Sigmoid colon (tissue), 7 donors: ENCODE data around the gene RNF13. TPM values are rescaled to one million over a fixed set of nuclear protein-coding genes. Genes with fewer than 3 reads are reported as not detected.
"Not testable (repeated sequence)": the region's sequence is repeated elsewhere in the genome, so short reads cannot be mapped to it uniquely, and the experiment has no call there.

Experiments used
- DNase-seq: peaks from one replicate; pipeline ENCODE4 v3.0.0-alpha.2; 2019
- H3K27ac ChIP-seq, 4 donors: fragments of 200-600 bp; sonication (generic); one replicate each; pipeline ENCODE4 v1.5.1; 2016 to 2019; ENCODE audit warnings: mild to moderate bottlenecking in 1 of 4
- H3K27me3 ChIP-seq, 3 donors: fragments of 200-600 bp; sonication (generic); one replicate each; pipeline ENCODE4 v1.5.1; 2019; ENCODE audit warnings: mild to moderate bottlenecking in 1 of 3
- H3K36me3 ChIP-seq, 4 donors: fragments of 200-600 bp; sonication (generic); one replicate each; pipeline ENCODE4 v1.5.1; 2016 to 2019
- H3K4me1 ChIP-seq, 4 donors: fragments of 200-600 bp; sonication (generic); one replicate each; pipeline ENCODE4 v1.5.1; 2017 to 2019
- H3K4me3 ChIP-seq, 4 donors: fragments of 200-600 bp; sonication (generic); one replicate each; pipeline ENCODE4 v1.5.1; 2017 to 2019; ENCODE audit warnings: mild to moderate bottlenecking in 2 of 4, moderate library complexity in 1 of 4
- H3K9me3 ChIP-seq, 4 donors: fragments of 200-600 bp in 3 of 4; sonication (generic) in 3 of 4; one replicate each; pipeline versions ENCODE4 v1.5.1 to v1.6.1; 2013 to 2019
- EP300 ChIP-seq, 4 donors: sonication (generic); formaldehyde crosslinking; IDR thresholded peaks; one replicate each; pipeline ENCODE4 v1.6.1; 2017; ENCODE audit warnings: antibody characterized with exemption in 4 of 4
- POLR2A ChIP-seq, 2 donors: fragments of 450-650 bp; IDR thresholded peaks; one replicate each; pipeline ENCODE4 v1.6.1; 2016; ENCODE audit warnings: antibody characterized with exemption in 2 of 2, mild to moderate bottlenecking in 2 of 2, moderate library complexity in 2 of 2
- POLR2AphosphoS5 ChIP-seq, 4 donors: sonication (generic); formaldehyde crosslinking; IDR thresholded peaks; one replicate each; pipeline ENCODE4 v1.6.1; 2017; ENCODE audit warnings: antibody characterized with exemption in 4 of 4
- WGBS, 2 donors: extraction: QIAGEN DNeasy Blood & Tissue Kit; methylation state at CpG; one replicate each; pipeline ENCODE4 v1.1.7; 2013; 5-methylcytosine and 5-hydroxymethylcytosine counted together
- intact Hi-C: fragments of 100-400 bp; cut with DNase I; formaldehyde crosslinking; loops from one replicate; pipeline ENCODE4 v1.15.1; 2023
- polyA plus RNA-seq, 3 donors: library from polyadenylated mRNA; stranded (reverse); fragments of 200-250 nt; gene quantifications; one replicate each; pipeline ENCODE4 v1.2.3, GENCODE V29; 2013
- total RNA-seq, 4 donors: library from RNA; depleted of rRNA; stranded (reverse); fragments of >200 nt; gene quantifications; one replicate each; pipeline ENCODE4 v1.1.0, GENCODE V29; 2016
- TF ChIP-seq, protein P1 (sequence below), 4 experiments: fragments of 450-650 bp in 3 of 4; fragments of 200-600 bp in 1 of 4; IDR thresholded peaks; one replicate each; pipeline ENCODE4 v1.5.1; 2016 to 2019; ENCODE audit warnings: antibody characterized with exemption in 4 of 4, mild to moderate bottlenecking in 3 of 4, moderate library complexity in 2 of 4
- donor health status: healthy with polysubstance abuse.
- donor health status: Bipolar disorder and iron deficiency.
- donor health status: healthy.

The RNF13 gene
- total and polyA plus RNA-seq, 7 donors: 15.6 to 110 (median 78.3) TPM

DNA sequence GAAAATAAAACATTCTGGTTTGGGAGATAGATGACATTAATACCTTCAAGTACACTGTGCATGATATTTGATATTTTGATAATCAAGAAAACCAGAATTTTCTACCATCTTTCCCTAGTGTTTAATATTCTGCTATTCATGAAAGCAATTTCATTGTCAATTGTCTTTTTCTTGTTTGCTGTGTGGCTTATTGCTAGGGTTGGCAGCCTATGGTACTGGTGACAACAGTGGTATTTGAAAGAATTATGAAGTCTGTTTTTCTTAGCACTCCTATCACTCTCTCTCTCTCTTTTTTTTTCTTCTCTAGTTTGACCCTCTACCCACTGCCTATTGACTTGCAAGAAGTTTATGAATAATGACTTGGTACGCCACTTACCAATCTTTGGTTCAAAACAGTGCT, 15.4 kb downstream of the RNF13 start:
- no peak for TF ChIP-seq POLR2A (IDR thresholded peaks at IDR 0.05)
- TF ChIP-seq, protein P1, sequence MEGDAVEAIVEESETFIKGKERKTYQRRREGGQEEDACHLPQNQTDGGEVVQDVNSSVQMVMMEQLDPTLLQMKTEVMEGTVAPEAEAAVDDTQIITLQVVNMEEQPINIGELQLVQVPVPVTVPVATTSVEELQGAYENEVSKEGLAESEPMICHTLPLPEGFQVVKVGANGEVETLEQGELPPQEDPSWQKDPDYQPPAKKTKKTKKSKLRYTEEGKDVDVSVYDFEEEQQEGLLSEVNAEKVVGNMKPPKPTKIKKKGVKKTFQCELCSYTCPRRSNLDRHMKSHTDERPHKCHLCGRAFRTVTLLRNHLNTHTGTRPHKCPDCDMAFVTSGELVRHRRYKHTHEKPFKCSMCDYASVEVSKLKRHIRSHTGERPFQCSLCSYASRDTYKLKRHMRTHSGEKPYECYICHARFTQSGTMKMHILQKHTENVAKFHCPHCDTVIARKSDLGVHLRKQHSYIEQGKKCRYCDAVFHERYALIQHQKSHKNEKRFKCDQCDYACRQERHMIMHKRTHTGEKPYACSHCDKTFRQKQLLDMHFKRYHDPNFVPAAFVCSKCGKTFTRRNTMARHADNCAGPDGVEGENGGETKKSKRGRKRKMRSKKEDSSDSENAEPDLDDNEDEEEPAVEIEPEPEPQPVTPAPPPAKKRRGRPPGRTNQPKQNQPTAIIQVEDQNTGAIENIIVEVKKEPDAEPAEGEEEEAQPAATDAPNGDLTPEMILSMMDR (IDR thresholded peaks at IDR 0.05): no peak
- no peak for TF ChIP-seq POLR2AphosphoS5 (IDR thresholded peaks at IDR 0.05)
- TF ChIP-seq EP300 (IDR thresholded peaks at IDR 0.05): no peak
- DNase-seq: no peak
- no peaks in the 10 kb centered on the region for H3K27me3 ChIP-seq
- intact Hi-C loops: no loop called here
- H3K36me3 ChIP-seq: no peaks in the 10 kb centered on the region
- peaks cover 0 to 9% (median 3%) of the 10 kb centered on the region in 4 donors for H3K9me3 ChIP-seq
- H3K4me3 ChIP-seq: no peak overlapping the region
- no peak overlapping the region for H3K27ac ChIP-seq
- peaks cover 0 to 25% (median 19%) of the 10 kb centered on the region in 4 donors for H3K4me1 ChIP-seq
- WGBS, 2 donors: 92 to 97% methylated on average over 1 of the region's 1 CpG

DNA sequence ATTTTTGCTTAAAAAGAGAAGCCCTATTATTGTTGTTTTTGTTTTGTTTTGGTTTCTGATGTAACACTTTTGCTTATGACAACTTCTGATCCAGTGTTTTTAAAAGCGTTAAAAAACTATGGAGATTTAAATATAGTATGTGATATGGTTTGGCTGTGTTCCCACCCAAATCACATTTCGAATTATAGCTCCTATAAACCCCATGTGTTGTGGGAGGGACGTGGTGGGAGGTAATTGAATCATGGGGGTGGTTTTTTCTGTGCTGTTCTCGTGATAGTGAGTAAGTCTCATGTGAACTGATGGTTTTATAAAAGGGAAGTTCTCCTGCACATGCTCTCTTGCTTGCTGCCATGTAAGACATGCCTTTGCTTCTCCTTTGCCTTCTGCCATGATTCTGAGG, 16.6 kb downstream of the RNF13 start:
- intact Hi-C loops, H3K27ac ChIP-seq, DNase-seq, H3K9me3 ChIP-seq, H3K27me3 ChIP-seq, H3K36me3 ChIP-seq, H3K4me3 ChIP-seq: not testable (repeated sequence)
- 93 to 95% methylated on average over 4 of the region's 4 CpGs for WGBS, 2 donors
- peaks cover 0 to 25% (median 19%) of the 10 kb centered on the region in 4 donors for H3K4me1 ChIP-seq

DNA sequence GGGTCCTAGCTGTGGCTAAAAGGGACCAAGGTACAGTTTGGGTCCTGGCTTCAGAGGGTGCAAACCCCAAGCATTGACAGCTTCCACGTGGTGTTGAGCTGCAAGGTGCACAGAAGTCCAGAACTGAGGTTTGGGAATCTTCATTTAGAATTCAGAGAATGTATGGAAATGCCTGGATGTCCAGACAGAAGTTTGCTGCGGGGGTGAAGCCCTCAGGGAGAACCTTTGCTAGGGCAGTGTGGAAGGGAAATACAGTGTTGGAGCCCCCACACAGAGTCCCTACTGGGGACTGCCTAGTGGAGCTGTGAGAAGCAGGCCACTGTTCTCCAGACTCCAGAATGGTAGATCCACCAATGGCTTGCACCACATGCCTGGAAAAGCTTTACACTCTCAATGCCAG, 17.9 kb downstream of the RNF13 start:
- no peaks in the 10 kb centered on the region for H3K27me3 ChIP-seq
- WGBS, 2 donors: 97 to 98% methylated on average over 2 of the region's 2 CpGs

DNA sequence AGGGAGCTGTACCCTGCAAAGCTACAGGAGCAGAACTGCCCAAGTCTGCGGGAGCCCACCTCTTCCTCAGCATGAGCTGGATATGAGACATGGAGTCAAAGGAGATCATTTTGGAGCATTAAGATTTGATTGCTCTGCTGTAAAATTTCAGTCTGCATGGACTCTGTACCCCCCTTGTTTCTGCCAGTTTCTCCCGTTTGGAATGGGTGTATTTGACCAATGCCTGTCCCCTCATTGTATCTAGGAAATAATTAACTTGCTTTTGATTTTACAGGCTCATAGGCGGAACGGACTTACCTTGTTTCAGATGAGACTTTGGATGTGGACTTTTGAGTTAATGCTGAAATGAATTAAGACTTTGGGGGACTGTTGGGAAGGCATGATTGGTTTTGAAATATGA, 18.3 kb downstream of the RNF13 start:
- Histone ChIP-seq H3K9me3 (peaks cover 0 to 9% (median 5%) of the 10 kb centered on the region in 4 donors), H3K27ac (no peak overlapping the region), H3K27me3 (no peaks in the 10 kb centered on the region), H3K36me3 (no peaks in the 10 kb centered on the region), H3K4me3 (no peak overlapping the region), H3K4me1 (peaks cover 0 to 21% (median 12%) of the 10 kb centered on the region in 4 donors)
- DNase-seq: no peak
- 72 to 93% methylated on average over 4 of the region's 4 CpGs for WGBS, 2 donors
- TF ChIP-seq EP300 (IDR thresholded peaks at IDR 0.05) (no peak), POLR2AphosphoS5 (IDR thresholded peaks at IDR 0.05) (no peak)
- TF ChIP-seq, protein P1 (IDR thresholded peaks at IDR 0.05): no peak
- intact Hi-C loops: no loop called here

More for the DNA sequence above, 17.9 kb downstream of the RNF13 start:
- peaks cover 0 to 9% (median 5%) of the 10 kb centered on the region in 4 donors for H3K9me3 ChIP-seq
- no peak for DNase-seq
- no peak overlapping the region for H3K4me3 ChIP-seq
- H3K27ac ChIP-seq: no peak overlapping the region
- intact Hi-C loops: no loop called here
- peaks cover 0 to 21% (median 15%) of the 10 kb centered on the region in 4 donors for H3K4me1 ChIP-seq
- no peaks in the 10 kb centered on the region for H3K36me3 ChIP-seq
- TF ChIP-seq EP300 (IDR thresholded peaks at IDR 0.05): no peak
- TF ChIP-seq POLR2A (IDR thresholded peaks at IDR 0.05): no peak
- TF ChIP-seq, protein P1 (IDR thresholded peaks at IDR 0.05): no peak
- no peak for TF ChIP-seq POLR2AphosphoS5 (IDR thresholded peaks at IDR 0.05)

DNA sequence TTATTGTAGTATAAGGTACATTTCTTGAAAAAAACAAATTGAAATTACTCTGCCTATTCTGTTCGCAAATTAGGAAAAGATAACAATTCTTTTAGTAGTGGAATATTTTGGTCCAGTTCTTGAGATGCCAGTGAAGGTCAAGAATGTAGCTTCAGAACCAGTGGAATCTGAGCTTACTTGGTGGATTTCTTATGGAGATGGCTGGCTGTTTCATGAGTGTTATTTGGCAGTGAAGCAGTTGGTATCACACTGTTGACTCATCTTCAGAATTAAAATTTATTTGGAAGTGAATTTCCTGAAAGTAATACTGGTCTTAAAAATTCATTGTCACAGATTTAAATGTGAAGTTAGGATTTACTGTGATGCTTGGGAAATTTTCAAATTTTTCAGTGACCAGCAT, 19.1 kb downstream of the RNF13 start:
- intact Hi-C loops: no loop called here
- peaks cover 0 to 16% (median 6%) of the 10 kb centered on the region in 4 donors for H3K4me1 ChIP-seq
- H3K27me3 ChIP-seq: no peaks in the 10 kb centered on the region
- no peaks in the 10 kb centered on the region for H3K36me3 ChIP-seq
- no peak overlapping the region for H3K4me3 ChIP-seq
- H3K27ac ChIP-seq: no peak overlapping the region
- H3K9me3 ChIP-seq: peaks cover 0 to 9% (median 5%) of the 10 kb centered on the region in 4 donors
- no peak for DNase-seq
- TF ChIP-seq EP300 (IDR thresholded peaks at IDR 0.05) (no peak), POLR2AphosphoS5 (IDR thresholded peaks at IDR 0.05) (no peak), POLR2A (IDR thresholded peaks at IDR 0.05) (no peak)
- TF ChIP-seq, protein P1 (IDR thresholded peaks at IDR 0.05): no peak
- WGBS, 2 donors: 99% methylated on average over 1 of the region's 1 CpG
